PFSK-1 (cell line): ENCODE data around the gene GPX7.

Experiments
- POLR2AphosphoS5 ChIP-seq: IDR thresholded peaks from 2 replicates; pipeline ENCODE4 v1.6.1; 2012; ENCODE audit warnings: low read depth, mild to moderate bottlenecking, control low read depth, low read length, moderate library complexity
- REST ChIP-seq, 2 experiments: IDR thresholded peaks; 2 replicates each; pipeline versions ENCODE4 v1.6.1 to v1.8.0; 2011 to 2012; ENCODE audit warnings: low read depth in 2 of 2, low read length in 2 of 2, control low read depth in 1 of 2, inconsistent platforms in 1 of 2, mild to moderate bottlenecking in 1 of 2, moderate library complexity in 1 of 2; ENCODE audit not compliant: insufficient read depth in 1 of 2
- SIN3A ChIP-seq: IDR thresholded peaks from 2 replicates; pipeline ENCODE4 v1.6.1; 2012; ENCODE audit warnings: mild to moderate bottlenecking, low read length, moderate library complexity, borderline replicate concordance; ENCODE audit not compliant: insufficient read depth
- TAF1 ChIP-seq: IDR thresholded peaks from 2 replicates; pipeline ENCODE4 v1.6.1; 2012; ENCODE audit warnings: low read length, control low read depth, borderline replicate concordance; ENCODE audit not compliant: insufficient read depth

- TF ChIP-seq POLR2AphosphoS5 = no peak
- TF ChIP-seq SIN3A = no peak
- TF ChIP-seq REST (IDR thresholded peaks at IDR 0.05; ENCODE audit: insufficient read depth in 1 of 2, low read depth in 2 of 2, low read length in 2 of 2) = no peak
- no peak for TF ChIP-seq TAF1
Observed at GRCh38 chr1:52637946-52638345, 35.8 kb downstream of the GPX7 start.
